HepG2 (cell line): ENCODE measurements around the gene PFKFB2. TPM values are rescaled to one million over a fixed set of nuclear protein-coding genes. Genes with fewer than 3 reads are reported as not detected.

Experiments used
- CENPBD1 ChIP-seq: sonication (generic); formaldehyde crosslinking; IDR thresholded peaks from 2 replicates; pipeline ENCODE4 v1.8.0; 2022; ENCODE audit warnings: missing genetic modification reagents, low read depth, mild to moderate bottlenecking, borderline replicate concordance
- CHCHD3 ChIP-seq: sonication (generic); formaldehyde crosslinking; IDR thresholded peaks from 2 replicates; pipeline ENCODE4 v1.8.0; 2022; ENCODE audit warnings: mild to moderate bottlenecking, missing genetic modification reagents, moderate library complexity
- FOXO4 ChIP-seq: sonication (generic); formaldehyde crosslinking; conservative IDR thresholded peaks from 2 replicates; pipeline ENCODE4 v1.8.1; 2023; ENCODE audit warnings: missing genetic modification reagents
- HHEX ChIP-seq: IDR thresholded peaks from 2 replicates; pipeline ENCODE4 v1.6.1; 2016; ENCODE audit warnings: control low read depth
- HOXA3 ChIP-seq: sonication (generic); formaldehyde crosslinking; IDR thresholded peaks from 2 replicates; pipeline ENCODE4 v1.5.0; 2020; ENCODE audit warnings: missing genetic modification reagents
- PRDM15 ChIP-seq: sonication (generic); formaldehyde crosslinking; IDR thresholded peaks from 2 replicates; pipeline ENCODE4 v1.4.0; 2020; ENCODE audit warnings: missing genetic modification reagents
- PTBP1 ChIP-seq: fragments of 200-400 bp; formaldehyde crosslinking; IDR thresholded peaks from 2 replicates; pipeline ENCODE4 v1.6.1; 2018; ENCODE audit warnings: low read length, low read depth; ENCODE audit not compliant: poor library complexity, severe bottlenecking
- SOX13 ChIP-seq, 3 experiments: fragments of 450-650 bp in 1 of 3; sonication (generic) in 1 of 3; formaldehyde crosslinking in 1 of 3; IDR thresholded peaks in 2 of 3; conservative IDR thresholded peaks in 1 of 3; 2 replicates each; pipeline versions ENCODE4 v1.5.0 to v1.6.1; 2016 to 2020; ENCODE audit warnings: antibody characterized with exemption in 1 of 3, mild to moderate bottlenecking in 1 of 3, missing compliant biosample characterization in 1 of 3, missing genetic modification reagents in 1 of 3, moderate library complexity in 1 of 3
- ZHX2 ChIP-seq, 2 experiments: sonication (generic) in 1 of 2; formaldehyde crosslinking in 1 of 2; IDR thresholded peaks; 2 replicates each; pipeline versions ENCODE4 v1.6.1 to v1.9.0; 2014 to 2022; ENCODE audit warnings: antibody characterized with exemption in 1 of 2, borderline replicate concordance in 1 of 2, inconsistent platforms in 1 of 2, low read depth in 1 of 2, missing genetic modification reagents in 1 of 2
- ZNF574 ChIP-seq: sonication (generic); formaldehyde crosslinking; IDR thresholded peaks from 2 replicates; pipeline ENCODE4 v1.4.0; 2020; ENCODE audit warnings: missing genetic modification reagents
- ZNF576 ChIP-seq: sonication (generic); formaldehyde crosslinking; IDR thresholded peaks from 2 replicates; pipeline ENCODE4 v1.4.0; 2020; ENCODE audit warnings: mild to moderate bottlenecking, missing genetic modification reagents
- ZNF780A ChIP-seq: sonication (generic); formaldehyde crosslinking; IDR thresholded peaks from 2 replicates; pipeline ENCODE4 v1.8.0; 2022; ENCODE audit warnings: mild to moderate bottlenecking, missing genetic modification reagents, moderate library complexity
- polyA plus RNA-seq, 8 experiments: library from polyadenylated mRNA; depleted of rRNA in 3 of 8; stranded (reverse) in 7 of 8; unstranded in 1 of 8; fragments of >200 nt; fragmentation: Illumina TruSeq in 4 of 8; extraction: Trizol in 4 of 8; gene quantifications; 2 replicates each; pipeline versions ENCODE4 v1.2.1 to v1.2.3, GENCODE V29; 2011 to 2016; ENCODE audit warnings: low read depth in 4 of 8, missing spikeins in 1 of 8, mixed read lengths in 1 of 8; ENCODE audit not compliant: insufficient read depth in 1 of 8
- total RNA-seq, 5 experiments: library from RNA; depleted of rRNA; stranded (reverse); fragments of >200 nt; fragmentation: Illumina TruSeq; extraction: Trizol; gene quantifications; 2 replicates each; pipeline ENCODE4 v1.2.3, GENCODE V29; 2016; ENCODE audit warnings: low read depth in 1 of 5

Gene PFKFB2
- total and polyA plus RNA-seq, 2 of the 13 experiments (the other 11 are each of a cell fraction or from before 2014, with no cell fraction given): 4.6 to 10.6 TPM

GRCh38 chr1:207103892-207104373 lies 50.9 kb downstream of the PFKFB2 start, which contains the start of gene C4BPA (continued):
- TF ChIP-seq PRDM15 (CRISPR knock-in tag) (no peak), HOXA3 (CRISPR knock-in tag) (0 out of 2 replicates have a peak, but pooled peaks have one; percentile 13), ZNF576 (CRISPR knock-in tag) (no peak), PTBP1 (no peak), HHEX (no peak), SOX13 (IDR thresholded peaks at IDR 0.05) (no peak), SOX13 (CRISPR knock-in tag; conservative IDR thresholded peaks at IDR 0.05 in 1 of 2, IDR thresholded peaks at IDR 0.05 in 1 of 2) (peak in 1 of 2 experiments; percentile 90; a peak in 2 of 4 replicates), ZNF780A (CRISPR knock-in tag) (no peak), ZHX2 (IDR thresholded peaks at IDR 0.05; ENCODE audit: low read depth) (no peak), ZHX2 (CRISPR knock-in tag; IDR thresholded peaks at IDR 0.05; ENCODE audit: borderline replicate concordance) (no peak), CENPBD1 (CRISPR knock-in tag) (no peak), FOXO4 (CRISPR knock-in tag) (no peak), ZNF574 (CRISPR knock-in tag) (no peak), CHCHD3 (CRISPR knock-in tag) (no peak)
